ENCODE data around the gene LRSAM1.

LRSAM1 gene

DNA sequence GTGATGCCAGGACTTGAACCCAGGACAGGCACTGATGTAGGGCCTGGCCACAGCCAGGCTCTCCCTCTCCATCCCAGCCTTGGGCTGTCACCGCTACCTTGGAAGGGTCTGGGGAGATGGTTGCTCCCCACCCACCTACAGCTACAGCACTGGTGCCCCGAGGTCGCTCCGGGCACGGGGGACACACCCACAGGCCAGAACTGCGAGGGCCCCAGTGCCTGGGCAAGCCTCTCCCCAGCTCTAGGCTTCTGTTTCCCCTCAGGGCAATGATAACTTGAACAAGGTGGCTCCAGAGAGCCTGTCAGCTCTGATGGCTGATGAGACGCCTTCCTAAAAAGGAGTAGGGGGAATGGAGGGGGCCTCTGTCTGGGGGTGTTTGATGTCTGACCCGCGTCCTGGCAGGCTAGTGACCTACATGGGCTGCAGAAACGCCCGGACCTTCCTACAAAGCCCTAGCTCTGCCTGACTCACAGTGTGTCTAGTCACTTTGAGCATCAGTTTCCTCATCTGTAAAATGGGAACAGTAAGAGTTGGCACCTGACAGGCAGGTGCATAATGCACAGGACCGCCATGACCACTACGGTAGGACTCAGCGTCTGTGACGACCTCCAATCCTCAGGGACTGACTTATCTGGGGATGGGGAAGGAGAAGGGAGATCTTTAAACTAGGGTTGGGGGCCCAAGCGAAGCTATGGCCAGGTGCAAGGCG lies 76.4 kb downstream of the LRSAM1 start:
- no peak for DNase-seq (ENCODE audit: insufficient read length, low spot score)
- no peak for FAIRE-seq
- TF ChIP-seq POLR2A (IDR thresholded peaks at IDR 0.05; ENCODE audit: low read depth, low read length): no peak

DNA sequence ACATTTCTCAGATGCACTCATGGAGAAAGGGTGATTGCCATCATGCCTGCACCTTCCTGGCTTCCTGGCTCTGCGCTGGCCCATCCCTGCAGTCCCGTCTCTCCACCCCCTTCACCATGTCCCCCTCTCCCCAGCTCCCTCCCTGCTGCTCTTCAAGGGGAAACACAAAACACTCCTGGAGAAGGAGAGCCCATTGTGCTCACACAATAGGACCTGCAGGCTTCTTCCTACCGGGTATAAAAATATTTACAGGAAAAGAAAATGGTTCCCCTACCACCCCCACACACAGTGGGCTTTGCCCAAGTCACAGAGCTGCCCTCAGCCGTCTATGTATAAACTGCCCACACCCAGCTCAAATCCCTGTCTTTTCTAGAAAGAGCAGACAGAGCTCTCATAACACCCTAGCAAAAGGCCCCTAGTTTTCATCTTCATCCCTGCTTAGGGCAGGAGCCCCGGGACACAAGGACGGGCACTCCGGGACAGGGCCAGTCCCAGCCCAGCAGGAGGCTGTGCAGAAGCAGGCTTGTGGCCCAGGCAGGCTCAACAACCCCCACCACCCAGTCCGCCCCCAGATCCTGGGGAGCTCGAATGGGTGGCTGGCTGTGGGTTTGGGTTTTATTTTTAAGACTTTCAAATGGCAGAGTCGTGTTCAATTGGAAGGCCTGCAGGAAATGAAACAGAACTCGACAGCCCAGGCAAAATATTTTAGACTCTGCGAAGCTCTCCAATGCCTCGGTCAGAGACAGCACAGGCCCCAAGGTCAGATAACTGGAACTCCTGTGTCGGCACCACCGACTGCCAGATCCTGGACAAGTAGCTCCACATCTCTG lies 77.3 kb downstream of the LRSAM1 start:
- no peak for DNase-seq (ENCODE audit: insufficient read length, low spot score)
- TF ChIP-seq POLR2A (IDR thresholded peaks at IDR 0.05; ENCODE audit: low read depth, low read length): no peak
- no peak for FAIRE-seq

DNA sequence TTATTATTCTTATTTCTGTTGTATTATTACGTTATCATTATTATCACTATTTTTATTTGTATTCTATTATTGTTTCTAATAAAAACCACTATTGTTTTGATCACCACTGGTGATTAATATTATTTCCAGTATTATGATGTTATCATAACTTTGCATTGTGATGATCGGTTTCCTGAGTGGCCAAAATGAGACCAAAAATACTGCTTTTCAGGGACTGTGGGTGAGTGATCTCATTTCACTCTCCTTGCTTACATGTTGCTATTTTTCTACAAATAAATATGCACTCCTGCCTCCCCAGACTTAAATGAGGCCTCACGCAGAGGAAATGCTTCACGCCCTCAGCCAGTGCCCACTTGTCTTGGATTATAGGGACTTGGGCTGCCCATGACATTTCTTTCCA lies 78.4 kb downstream of the LRSAM1 start:
- no peak for FAIRE-seq

DNA sequence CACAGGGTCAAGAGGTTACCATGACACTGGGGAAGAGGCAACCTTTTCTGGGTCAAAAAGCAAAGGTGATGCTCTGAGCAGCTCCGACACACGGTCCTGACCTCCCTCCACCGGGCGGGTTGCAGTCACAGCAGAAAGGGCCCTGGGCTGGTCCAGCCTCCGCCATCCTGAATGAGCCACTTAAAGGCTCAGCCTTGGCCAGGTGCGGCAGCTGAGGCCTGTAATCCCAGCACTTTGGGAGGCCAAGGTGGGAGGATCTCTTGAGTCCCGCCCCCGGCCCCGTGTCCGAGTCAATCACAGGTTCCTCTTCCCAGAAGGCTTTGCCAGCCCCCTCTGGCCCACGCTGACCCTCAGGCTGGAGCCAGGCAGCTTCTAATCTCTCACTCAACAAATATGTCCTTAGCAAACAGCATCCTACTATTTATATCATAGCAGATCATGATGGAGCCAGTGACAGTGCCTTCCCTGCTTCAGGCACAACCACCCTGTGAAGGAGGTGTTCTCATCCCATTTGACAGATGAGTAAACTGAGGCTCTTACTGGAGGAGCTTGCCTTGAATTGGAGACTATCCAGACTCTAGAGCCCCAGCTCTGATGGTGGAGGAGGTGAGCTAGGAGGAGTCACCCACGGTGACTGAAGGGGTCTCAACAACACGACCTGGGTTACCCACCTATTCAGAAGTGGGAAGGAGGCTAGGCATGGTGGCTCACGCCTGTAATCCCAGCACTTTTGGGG lies 79.1 kb downstream of the LRSAM1 start:
- FAIRE-seq: no peak
- no peak for DNase-seq (ENCODE audit: insufficient read length, low spot score)
- TF ChIP-seq POLR2A (IDR thresholded peaks at IDR 0.05; ENCODE audit: low read depth, low read length): no peak

More for the DNA sequence above, 78.4 kb downstream of the LRSAM1 start:
- TF ChIP-seq POLR2A (IDR thresholded peaks at IDR 0.05; ENCODE audit: low read depth, low read length): no peak
- no peak for DNase-seq (ENCODE audit: insufficient read length, low spot score)

DNA sequence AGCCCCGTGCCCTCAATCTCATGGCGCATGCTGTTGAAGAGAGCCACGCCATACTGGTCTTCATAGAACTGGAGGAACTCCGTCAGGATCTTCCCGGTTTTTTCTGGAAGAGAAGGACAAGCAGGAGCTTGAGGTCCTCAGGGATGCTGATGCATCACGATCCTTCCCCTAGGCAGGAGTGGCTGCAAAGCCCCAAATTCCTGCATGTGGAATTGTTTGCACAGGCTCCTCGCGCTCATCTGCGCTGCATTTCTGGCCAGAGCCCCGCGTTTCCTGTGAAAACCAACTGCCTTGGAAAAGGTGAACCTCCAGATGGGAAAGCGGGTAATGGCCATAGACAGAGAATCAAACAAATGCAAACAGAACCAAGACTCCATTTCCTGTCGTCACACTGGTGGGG lies 80.4 kb downstream of the LRSAM1 start:
- TF ChIP-seq POLR2A (IDR thresholded peaks at IDR 0.05; ENCODE audit: low read depth, low read length): no peak
- no peak for DNase-seq (ENCODE audit: insufficient read length, low spot score)
- no peak for FAIRE-seq

DNA sequence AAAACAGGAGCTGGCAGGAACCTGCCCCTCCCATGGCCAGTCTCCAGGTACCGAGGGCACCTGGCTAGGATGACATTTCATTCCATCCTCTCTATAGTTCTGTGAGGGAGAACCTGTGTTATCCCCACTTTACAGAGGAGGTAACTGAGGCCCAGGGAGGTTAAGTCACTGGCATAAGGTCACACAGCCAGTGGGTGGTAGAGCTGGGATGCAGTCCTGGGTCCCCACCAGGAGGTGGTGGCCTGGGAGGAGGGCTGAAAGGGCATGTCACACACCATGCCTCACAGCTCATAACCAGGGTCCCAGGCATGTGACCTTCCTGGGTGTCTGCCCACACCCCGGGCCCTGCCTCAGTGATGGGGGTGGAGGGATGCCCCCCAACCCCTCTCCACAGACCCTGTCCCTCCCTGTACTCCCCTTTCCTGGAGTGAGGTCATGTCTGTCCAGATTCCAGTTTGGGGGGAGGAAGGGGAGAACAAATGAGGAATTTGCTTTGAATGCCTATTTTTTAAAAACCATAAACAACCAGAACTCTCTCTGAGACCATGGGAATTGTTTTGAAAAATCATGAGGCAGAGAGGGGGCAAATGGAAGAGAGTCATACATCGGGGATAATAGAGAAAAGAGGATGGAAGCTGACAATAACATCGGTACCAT lies 83.1 kb downstream of the LRSAM1 start:
- no peak for TF ChIP-seq POLR2A (IDR thresholded peaks at IDR 0.05; ENCODE audit: low read depth, low read length)
- DNase-seq (ENCODE audit: insufficient read length, low spot score) (no peak), FAIRE-seq (no peak)

DNA sequence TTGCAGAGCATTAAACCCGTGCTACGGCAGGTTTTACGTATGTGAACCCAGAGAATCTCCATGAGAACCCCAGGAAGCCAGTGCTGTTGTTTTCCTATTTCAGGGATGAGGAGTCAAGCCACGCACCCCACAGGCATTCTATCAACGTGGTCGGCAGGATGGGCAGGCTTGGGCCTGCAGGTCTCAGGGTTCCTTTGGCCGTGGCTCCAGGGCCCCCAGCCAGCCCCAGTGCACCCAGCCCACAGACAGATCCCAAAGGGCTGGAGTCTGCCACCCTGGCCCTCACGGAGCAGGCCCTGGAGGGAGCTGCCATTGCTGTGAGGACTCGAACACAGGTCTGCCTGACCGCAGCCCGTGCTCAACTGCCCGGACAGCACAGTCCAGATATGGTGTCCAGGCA lies 83.6 kb downstream of the LRSAM1 start:
- DNase-seq (ENCODE audit: insufficient read length, low spot score) (no peak), FAIRE-seq (no peak)
- TF ChIP-seq POLR2A (IDR thresholded peaks at IDR 0.05; ENCODE audit: low read depth, low read length): no peak

DNA sequence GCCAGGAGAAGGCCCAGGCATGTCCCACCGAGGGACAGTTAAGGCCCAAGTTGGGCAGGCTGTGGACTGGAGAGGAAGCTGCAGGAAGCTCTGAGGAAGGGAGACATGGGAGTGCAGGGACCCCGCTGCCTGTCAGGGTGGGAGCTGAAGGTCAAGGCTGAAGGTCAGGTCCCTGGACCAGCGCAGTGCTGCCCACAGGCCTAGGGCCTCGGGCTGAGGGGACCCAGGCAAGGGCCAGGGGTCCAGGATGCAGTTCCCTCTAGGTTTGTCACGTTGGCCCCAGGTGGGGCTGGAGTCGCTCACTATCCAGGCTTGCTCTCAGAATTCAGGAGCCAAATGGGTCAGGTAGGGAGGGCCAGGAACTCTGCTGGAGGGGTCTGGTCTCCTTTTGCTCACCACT lies 84.1 kb downstream of the LRSAM1 start:
- no peak for TF ChIP-seq POLR2A (IDR thresholded peaks at IDR 0.05; ENCODE audit: low read depth, low read length)
- DNase-seq (ENCODE audit: insufficient read length, low spot score) (no peak), FAIRE-seq (no peak)

DNA sequence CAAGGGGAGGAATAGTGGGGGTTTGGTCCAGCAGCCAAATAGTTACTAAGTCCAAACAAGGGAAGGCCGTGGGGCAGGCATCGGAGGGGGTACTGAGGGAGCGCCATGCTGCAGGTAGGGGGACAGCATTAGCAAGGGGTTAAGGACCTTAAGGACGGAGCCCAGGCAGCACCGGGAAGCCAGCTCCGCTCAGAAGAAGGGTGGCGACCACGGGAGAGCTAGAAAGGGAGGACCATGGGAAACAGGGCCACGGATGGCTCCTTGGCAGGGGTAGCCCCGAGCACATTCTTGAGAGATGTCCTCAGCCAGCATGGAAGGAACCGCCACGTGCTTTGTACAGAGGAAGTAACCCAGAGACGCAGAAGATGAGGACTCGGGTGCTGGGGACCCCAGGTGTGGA lies 84.5 kb downstream of the LRSAM1 start:
- FAIRE-seq (no peak), DNase-seq (ENCODE audit: insufficient read length, low spot score) (no peak)
- no peak for TF ChIP-seq POLR2A (IDR thresholded peaks at IDR 0.05; ENCODE audit: low read depth, low read length)

DNA sequence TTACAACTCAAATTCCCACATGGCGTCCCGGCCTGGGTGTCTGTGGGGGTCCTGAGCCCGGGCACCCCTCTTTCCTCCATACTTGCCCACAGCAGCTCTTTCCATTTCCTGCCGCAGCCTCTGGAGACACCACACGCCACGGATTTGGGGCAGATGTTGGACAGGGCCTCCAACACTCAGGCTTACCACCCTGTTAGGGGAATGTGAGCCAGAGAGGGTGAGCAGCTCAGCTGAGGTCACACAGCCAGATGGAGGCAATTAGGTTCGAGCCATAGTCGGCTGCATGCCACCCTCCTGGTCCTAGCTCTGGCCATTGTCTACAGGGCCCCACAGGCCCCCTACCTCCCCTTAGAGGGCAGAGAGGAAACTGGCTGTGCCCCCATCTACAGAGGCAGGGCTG lies 85.2 kb downstream of the LRSAM1 start:
- no peak for FAIRE-seq
- DNase-seq (ENCODE audit: insufficient read length, low spot score): no peak
- TF ChIP-seq POLR2A (IDR thresholded peaks at IDR 0.05; ENCODE audit: low read depth, low read length): no peak

DNA sequence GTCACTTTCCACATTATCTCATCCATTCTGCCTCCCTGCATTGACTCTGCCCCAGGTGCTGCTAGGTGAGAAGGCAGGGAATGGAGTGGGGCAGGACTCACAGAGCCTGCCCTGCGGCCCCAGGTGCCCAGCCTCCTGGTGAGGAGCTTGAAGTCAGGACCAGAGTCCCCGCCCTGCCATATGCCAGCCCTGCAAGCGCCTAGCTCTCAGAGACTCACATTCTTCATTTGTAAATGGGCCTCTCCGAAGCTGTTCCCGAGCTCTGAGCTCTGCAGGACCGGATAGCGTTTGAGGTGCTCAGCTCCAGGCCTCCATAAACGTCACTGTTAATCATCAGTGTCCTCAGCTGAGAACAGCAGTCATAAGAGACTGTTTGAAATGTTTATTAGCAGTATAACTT lies 85.7 kb downstream of the LRSAM1 start:
- FAIRE-seq (no peak), DNase-seq (ENCODE audit: insufficient read length, low spot score) (no peak)
- TF ChIP-seq POLR2A (IDR thresholded peaks at IDR 0.05; ENCODE audit: low read depth, low read length): no peak

DNA sequence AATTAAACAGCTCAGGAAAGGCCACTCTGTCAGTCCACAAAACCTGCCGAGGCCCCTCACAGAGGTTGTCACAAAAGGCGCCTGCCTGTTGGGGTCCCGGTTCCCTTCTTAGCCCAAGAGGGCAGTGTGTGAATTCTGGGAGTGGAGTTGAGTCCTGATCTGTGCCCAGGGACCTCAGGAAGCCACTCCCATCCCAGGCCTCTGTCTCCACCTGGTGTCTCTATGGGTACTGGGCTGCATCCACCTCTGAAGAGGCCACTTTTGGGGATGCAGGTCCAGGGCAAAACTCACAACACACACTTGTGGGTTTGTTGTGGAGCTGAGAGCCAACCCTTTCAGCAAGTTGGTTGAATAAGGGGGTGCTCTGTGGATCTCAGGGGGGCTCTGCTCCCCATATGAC lies 86.5 kb downstream of the LRSAM1 start:
- no peak for FAIRE-seq
- DNase-seq (ENCODE audit: insufficient read length, low spot score): no peak

DNA sequence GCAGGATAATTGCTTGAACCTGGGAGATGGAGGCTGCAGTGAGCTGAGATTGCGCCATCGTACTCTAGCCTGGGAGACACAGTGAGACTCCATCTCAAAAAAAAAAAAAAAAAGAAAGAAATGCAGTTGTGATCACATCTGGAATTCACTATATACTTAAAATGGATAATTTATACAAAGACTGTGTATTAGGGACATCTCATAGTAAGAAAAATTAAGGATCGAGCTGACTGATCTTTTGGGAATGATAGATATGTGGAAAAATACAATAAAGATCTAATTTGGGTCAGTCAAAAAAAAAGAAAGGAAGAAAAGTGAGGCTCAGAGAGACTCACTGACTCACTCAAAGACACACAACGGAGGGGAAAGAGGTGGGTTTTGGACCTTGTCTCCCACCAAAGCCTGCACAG lies 87.5 kb downstream of the LRSAM1 start:
- TF ChIP-seq POLR2A (IDR thresholded peaks at IDR 0.05; ENCODE audit: low read depth, low read length): no peak
- FAIRE-seq (no peak), DNase-seq (ENCODE audit: insufficient read length, low spot score) (no peak)

More for the DNA sequence above, 86.5 kb downstream of the LRSAM1 start:
- no peak for TF ChIP-seq POLR2A (IDR thresholded peaks at IDR 0.05; ENCODE audit: low read depth, low read length)
